HuH-7.5 (cell line): Measurements from ENCODE around the gene RAE1.
"Not testable (repeated sequence)": the region's sequence is repeated elsewhere in the genome, so short reads cannot be mapped to it uniquely, and the experiment has no call there.

Experiments
- DNase-seq: peaks from one replicate; pipeline ENCODE4 v3.0.0; 2011; ENCODE audit warnings: low spot score

Gene RAE1

GRCh38 chr20:57416296-57417022 lies 65.4 kb downstream of the RAE1 start:
- no peak for DNase-seq

DNA sequence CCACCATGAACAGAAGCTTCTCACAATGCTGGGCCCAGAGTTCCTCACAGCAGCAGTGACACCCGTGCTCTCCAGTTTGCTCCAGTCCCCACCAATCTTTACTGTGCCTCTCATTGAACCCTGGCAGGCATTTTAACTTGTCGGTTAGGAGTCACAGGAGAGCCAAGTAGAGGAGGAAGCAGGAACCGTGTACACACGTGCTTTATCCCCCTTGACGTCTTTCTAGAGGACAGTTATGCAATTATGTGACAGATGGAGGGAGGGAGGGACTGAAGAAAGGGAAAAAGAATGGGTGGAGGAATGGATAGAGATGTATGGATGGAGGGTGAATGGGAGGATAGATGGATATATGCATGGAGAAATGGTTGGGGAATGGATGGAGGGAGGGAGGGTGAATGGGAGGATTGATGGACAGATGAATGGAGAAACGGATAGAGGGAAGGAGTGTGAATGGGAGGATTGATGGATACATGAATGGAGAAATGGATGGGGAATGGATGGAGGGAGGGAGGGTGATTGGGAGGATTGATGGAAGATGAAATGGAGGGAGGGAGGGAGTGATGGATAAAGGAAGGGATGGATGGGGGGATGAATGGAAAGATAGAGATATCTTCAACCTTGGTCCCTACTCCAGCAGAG lies 66.1 kb downstream of the RAE1 start:
- DNase-seq: no peak

DNA sequence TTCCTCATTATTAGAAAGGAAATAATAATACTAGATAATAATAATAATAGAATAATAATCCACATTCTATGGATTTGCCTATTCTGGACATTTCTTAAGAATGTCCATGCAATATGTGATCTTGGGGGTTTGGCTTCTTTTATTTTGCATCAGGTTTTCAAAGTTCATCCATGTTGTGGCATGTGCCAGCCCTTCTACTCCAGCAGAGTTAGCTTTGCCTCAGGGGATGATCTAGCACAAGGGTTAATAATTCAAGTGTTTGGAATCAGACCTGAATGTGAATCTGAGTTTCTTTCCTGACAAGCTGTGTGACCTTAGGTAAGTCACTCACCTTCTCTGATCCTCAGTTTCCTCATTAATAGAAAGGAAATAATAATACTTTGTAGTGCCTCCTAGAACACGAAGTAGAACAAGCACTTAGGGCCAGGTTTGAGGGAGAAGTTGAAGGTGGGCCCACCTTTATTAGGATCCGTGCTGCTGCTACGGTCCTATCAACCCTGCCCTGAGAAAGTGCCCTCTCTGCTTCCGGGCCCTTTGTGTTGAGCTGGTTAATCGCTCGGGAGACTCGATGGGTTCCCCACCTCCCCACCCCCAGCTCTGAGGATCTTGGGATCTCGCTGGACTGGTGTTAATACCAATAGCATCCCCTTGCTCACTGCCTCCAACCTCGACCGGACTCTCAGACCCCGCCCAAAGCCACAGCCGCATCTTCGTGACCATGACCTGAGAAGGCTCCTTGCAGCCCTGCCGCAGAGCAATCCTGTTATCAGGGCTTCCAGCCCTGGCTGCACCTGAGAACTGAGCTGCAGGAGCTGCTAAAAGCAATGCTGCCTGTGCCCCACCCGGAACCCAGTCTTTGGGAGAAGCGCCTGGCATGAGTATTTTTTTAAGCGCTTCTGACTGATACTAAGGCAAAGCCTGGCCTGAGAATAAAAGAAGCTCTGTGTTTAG lies 67.0 kb downstream of the RAE1 start:
- DNase-seq: no peak

DNA sequence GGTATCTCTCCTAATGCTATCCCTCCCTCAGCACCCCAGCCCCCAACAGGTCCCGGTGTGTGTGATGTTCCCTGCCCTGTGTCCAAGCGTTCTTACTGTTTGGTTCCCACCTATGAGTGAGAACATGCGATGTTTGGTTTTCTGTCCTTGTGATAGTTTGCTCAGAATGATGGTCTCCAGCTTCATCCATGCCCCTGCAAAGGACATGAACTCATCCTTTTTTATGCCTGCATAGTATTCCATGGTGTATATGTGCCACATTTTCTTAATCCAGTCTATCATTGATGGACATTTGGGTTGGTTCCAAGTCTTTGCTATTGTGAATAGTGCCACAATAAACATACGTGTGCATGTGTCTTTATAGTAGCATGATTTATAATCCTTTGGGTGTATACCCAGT lies 68.4 kb downstream of the RAE1 start:
- DNase-seq: not testable (repeated sequence)

- no peak for DNase-seq
Observed at GRCh38 chr20:57420571-57421252, 69.7 kb downstream of the RAE1 start.

DNA sequence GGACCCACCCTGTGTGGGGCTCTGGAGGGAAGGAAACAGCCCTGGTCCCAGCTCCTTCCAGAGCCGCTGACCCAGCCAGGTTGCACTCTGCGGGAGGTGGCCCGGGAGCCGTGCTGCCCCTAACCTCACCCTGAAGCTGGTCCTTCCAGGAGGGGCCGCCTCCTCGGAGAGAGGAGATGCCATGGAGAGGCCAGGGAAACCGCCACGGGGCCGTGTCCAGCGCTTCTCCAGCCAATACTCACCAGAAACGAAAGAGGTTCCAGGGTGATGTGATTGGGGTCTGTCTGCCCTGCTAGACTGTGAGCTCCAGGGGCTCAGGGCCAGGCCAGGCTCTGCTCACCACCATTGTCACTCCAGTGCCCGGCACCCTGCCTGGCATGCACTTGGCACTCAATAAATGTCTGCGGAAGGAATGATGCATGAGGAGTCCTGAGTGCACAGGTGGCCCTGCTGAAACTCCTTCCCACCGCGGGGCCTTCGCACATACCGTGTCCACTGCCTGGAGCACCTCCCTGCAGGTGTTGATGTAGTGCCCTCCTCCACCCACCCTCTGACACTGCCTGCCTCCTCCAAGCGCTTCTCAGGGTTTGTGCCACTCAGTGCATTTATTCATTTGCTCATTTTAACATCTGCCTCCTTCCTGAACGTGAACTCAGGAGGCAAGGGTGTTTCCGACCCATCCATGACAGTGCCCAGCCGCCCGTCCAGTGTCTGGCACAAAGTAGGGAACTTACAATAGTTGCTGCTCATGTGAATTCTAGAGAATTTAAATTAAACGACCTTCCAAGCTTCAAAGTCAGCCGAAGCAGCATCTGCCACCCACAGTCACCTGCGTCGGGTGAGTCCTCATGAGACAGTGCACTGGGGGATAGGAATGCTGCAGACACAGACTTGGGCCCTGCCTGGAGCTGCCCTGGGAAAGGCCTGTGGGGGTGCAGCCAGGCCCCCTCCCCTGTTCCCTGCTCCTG lies 70.5 kb downstream of the RAE1 start:
- DNase-seq: no peak

- no peak for DNase-seq
Observed at GRCh38 chr20:57422254-57422653, 71.2 kb downstream of the RAE1 start.

DNA sequence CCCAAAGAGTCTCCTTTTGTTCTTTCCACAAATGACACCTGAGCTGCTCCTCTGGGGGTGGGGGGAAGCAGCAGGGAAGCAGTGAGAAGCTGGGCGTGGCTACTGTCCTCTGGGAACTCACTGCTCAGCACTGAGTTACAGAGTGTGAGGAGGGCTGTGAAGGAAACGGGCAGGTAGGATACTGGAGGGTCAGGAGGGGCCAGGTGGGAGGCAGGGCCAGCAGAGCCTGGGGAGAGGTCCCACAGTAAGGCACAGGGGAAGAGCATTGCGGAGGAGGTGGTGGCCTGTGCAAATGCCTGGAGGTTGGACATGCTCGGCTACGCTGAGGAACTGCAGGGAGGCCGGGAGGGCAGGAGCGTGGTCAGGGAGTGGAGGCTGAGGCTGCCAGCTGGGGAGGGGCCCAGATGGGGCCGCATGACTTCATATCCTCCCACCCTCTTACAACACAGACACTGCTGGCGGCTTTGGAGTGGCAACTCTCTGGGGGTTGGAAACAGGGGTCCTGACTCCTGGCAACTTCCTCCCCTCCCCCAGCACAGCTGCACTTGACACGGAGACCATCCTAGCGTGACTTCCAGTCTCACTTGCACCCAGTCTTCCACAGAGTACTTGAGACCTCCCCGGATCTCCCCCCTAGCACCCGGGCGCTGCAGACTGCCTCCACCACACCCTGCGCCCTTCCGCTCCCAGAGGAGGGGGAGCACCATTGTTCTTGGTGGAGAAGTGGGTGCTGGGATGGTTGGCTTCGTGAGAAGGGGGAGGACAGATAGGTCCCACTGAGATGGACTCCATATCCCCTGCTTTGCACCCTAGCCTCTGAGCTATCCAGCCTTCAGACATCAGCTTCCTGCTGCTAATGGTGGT lies 74.3 kb downstream of the RAE1 start:
- DNase-seq: no peak

DNA sequence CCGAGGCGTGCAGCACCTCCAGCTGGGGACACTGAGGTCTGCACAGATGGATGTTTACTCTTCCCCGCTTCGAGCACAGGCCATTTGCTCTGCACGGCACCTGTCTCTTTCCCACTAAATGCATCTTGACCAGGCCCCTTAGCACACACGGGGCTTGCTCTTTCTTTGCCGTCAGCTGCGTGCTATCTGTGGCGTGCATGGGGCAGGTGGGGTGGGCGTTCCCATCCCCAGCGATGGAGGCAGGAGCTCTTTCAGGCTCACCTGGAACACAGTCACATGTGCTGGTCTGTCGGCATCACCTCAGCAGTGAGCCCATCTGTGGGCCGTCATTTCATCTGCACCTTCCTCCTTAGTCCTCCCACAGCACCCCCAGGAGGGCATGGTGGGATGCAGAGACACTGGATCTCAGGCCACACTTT lies 75.2 kb downstream of the RAE1 start:
- no peak for DNase-seq

GRCh38 chr20:57426831-57427230 lies 75.8 kb downstream of the RAE1 start:
- no peak for DNase-seq

GRCh38 chr20:57428324-57429158 lies 77.5 kb downstream of the RAE1 start:
- DNase-seq: no peak
